NCI-H2196 treated with DMSO at 0.1 percent for 48 hours (cell line): ENCODE data around the gene GABRR3.

Experiments
- DNase-seq: peaks from one replicate; lab custom pipeline; 2025; ENCODE audit not compliant: unreplicated experiment; lab: John Stamatoyannopoulos, UW

The GABRR3 gene

DNA sequence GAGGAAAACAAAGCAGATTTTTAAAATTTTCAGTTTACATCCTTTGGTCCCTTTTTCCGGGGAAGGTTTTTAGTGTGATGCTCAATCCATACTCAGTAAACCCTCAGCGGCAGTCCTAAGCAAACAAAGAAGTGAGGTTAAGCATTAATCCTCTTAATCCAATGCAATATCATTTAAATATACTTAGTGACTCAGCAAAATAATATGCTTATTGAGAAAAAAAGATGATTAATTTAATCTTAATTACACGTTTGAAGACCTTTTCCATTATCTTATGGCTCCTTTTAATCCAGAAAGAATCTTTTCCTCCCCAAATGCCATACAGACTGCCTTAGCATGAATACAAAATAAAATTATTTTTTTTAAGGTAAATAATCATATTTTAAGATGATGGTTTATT, at the start of gene GABRR3:
TSS of gene GABRR3 (minus strand) at position 108 of the 400 bp plus-strand sequence. CDS start 328 bp downstream, outside the sequence.
- DNase-seq, result no peak

DNA sequence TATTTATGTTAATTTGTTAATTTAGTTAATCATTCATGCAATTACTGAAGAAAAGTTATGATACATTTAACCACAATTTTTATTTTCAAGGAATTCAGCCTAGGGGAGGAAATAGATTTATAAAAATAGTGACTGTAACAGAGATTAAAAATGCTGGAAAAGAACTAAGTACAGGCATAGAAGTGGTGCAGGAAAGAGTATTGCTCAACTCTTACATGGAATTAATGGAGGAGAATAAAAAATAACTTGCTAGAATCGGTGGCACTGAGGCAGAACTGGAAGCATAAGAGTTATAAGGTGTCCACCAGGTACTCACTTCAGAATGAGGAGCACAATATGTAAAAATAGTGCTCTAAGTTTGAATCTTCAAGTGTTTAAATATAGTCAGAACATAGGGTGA, 38.4 kb upstream of the GABRR3 start:
- no peak for DNase-seq

GRCh38 chr3:98070840-98071239, 35.7 kb upstream of the GABRR3 start:
- no peak for DNase-seq

GRCh38 chr3:98068824-98069223, 33.7 kb upstream of the GABRR3 start:
- no peak for DNase-seq

DNA sequence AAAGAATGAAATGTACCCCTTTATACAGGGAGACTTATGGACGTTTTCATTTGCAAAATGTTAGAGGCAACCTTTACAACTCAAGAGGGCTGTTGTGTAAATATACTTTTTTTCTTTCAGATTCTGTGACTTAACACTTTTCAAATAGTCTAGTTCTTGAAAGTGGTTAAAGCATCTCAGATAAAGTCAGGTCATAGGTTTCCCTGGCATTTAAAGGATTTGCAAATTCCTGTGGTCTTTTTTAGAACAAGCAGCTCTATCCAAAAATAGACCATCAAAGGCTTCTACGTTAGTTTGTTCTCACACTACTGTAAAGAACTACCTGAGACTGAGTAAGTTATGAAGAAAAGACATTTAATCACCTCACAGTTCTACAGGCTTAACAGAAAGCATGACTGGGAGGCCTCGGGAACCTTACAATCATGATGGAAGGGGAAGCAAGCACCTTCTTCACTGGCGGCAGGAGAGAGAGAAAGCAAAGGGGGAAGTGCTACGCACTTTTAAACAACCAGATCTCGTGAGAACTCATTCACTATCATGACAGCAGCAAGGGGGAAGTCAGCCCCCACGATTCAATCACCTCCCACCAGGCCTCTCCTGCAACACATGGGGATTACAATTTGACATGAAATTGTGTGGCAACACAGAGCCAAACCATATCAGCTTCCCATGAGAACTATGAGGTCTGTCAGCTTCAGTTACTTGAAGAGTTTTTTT, 23.3 kb upstream of the GABRR3 start:
- DNase-seq, result no peak

DNA sequence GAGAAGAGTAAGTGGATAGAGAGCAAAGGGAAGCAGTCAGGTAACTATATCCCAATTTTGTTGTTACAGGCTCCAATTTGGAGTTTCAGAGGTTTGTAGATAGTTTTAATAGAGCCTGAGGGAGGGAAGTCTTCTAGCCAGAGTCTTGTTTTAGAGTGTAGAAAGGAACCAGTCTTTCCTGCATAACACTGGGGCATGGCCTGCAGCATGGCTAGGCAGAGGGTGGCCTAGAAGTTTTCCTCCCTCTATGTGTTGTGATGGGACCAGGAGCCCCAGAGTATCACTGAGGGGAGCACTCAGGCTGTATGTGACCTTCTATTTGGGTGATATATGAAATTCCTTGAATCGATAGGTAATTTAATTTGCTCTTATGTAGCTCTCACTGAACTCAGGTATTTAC, 22.5 kb upstream of the GABRR3 start:
- DNase-seq, result no peak

DNA sequence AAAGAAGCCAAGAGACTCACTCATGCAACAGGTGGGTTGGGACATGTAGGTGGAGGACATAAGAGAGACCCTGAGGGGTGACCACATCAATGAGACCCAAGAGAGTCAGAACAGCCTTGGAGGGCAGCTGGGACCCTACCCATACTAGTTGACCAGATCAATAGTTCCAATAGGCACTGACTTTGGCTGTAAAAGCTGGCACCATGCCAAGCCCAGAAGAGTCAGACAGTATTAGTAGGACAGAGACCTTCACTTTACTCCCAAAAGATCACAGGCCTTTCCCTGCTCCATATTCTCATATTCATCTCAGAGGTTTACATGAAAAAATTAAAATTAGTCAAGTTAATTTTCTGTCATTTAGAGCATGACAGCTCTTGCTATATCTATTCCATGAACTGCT, 20.9 kb upstream of the GABRR3 start:
- DNase-seq, result no peak

GRCh38 chr3:98049271-98049670, 14.2 kb upstream of the GABRR3 start:
- no peak for DNase-seq

DNA sequence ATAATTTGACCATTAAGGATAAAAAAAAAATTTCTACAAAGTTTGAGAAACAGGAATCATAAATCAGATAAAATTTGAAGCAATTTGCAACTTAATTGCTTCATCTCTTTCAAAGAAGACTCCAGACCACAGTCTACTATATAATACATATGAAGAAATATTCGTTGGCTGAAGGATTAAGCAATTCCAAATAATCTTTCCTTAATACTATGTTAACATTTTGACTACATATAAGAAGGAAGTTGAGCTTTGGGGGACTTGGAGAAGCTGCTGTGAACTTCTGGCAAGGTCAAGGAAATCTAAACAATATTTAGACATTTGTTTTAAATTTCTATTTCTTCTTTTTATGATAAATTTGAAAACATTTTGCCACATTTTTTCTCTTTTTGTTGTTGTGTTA, 13.5 kb upstream of the GABRR3 start:
- no peak for DNase-seq

- no peak for DNase-seq
Observed at GRCh38 chr3:98041350-98041749, 6.2 kb upstream of the GABRR3 start.

DNA sequence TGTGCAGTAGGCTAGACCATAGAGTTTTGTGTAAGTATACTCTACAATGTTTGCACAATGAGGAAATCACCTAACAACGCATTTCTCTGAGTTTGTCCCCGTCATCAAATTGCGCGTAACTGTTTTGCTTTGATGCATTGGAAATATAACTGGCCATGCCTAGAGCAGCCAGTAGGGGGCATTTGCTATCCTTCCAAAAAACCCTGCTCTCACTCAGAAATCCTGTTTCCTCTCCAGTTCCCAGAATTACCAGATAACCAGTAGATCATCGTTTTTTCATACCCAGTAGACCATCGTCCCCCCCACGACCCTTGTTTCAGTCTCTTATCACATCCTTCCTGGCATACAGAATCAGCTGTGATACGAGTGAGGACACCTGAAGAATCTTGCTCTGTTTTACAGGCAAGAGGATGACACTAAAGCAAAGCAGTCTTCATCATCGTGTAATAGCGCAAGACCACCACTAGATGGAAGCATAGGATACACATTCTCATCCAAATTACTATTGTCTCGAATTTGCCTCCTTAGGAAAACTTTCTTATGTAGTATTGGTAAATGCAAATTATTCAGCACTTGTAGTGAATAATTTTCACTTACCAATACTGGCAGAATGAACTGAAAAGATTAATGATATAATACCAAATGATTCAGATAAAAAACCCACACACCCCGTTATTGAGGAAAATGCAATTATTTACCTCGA, 4.4 kb upstream of the GABRR3 start:
- DNase-seq, result peak; percentile 85

- no peak for DNase-seq
Observed at GRCh38 chr3:98038876-98039275, 3.8 kb upstream of the GABRR3 start.

DNA sequence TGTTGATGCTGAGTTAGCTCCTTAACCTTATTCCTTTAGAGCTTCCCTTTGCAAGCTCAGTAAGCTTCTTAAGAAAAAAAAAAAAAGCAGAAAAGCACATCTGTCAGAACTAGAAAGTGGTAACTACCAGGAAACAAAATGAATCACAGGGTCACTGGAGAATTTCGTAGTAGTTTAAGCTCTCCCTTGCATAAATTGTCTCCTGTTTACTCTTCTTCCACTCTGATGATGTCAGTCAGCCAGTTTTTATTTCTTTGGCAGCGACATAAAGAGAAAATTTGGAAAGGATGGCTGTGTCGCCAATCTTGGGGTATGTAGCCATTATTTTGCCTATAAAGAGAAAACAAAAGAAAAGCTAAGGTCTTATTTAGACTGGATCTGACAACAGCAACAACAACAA, 3.2 kb upstream of the GABRR3 start:
- DNase-seq, result no peak

DNA sequence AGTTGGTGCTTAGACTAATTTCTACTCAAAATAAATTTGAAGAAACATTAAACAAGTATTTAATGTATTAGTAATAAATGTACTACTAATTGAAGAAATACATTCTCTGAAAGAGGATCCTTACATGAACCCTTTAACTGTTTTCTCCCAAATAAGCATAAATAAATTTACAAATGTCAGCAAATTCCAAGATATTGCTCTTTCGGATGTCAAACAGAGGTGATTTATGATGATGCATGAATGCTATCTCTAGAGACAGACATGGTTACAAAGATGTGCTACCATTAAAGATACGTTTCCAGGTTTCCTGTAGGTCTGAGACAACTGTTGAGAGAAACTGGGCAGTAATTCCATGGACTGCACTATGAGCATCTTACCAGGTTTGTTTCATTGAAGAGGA, 629 bp downstream of the GABRR3 start:
- DNase-seq, result no peak

DNA sequence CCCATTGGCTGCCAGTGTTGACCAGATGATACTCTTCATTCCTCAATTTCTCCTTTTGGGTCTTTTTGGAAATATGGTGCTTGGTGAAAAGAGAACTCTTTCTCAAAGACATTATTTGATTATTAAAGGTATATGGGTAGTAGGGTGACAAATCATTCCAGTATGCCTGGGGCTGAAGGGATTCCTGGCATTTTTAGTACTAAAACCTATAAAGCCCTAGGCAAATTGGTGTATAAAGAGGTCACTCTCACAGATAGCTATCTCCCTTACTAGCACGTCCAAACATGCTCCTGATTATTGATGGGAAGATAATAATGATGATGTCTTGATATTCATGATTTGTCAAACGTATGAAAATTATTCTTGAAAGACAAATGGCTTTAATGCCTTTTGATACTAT, 1.1 kb downstream of the GABRR3 start:
- DNase-seq, result no peak

DNA sequence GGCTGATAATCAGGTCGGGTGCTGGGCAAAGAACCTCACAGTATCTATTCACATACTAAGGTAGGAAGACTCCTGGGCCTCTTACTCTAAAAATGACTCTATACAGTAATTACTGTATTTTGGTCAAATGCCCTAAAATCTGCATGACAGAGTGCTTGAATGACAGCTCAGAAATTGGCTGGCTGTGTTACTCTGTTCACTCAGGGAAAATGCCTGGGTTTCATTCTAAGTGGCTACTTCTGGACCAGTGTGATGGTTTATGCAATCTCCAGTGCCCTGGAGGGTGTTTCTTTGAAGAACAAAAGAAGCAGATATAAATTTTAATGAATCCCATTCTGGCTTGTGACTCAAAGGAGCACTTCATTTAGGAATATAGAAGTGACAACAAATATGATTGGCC, 2.2 kb downstream of the GABRR3 start:
- no peak for DNase-seq

DNA sequence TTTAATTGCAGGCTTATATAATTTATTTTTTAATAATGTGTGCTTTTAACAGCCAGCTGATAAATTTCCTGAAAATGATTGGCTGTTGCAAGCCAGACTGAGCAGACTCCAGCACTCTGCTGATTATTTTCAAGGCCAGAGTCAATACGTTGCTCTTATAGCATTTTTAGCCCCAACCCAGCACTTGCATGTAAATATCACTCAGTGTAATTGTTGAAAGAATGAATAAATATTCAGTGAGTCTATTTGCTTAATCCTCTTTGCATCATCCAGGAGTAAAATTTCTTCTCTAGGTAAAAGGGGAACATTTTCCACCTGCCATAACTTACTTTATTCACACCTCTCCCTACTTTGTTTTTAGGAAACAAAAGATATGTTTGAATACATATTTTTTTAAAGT, 2.9 kb downstream of the GABRR3 start:
- no peak for DNase-seq

- no peak for DNase-seq
Observed at GRCh38 chr3:98029083-98029482, 6.0 kb downstream of the GABRR3 start.

GRCh38 chr3:98027085-98027446, 8.0 kb downstream of the GABRR3 start:
- no peak for DNase-seq

DNA sequence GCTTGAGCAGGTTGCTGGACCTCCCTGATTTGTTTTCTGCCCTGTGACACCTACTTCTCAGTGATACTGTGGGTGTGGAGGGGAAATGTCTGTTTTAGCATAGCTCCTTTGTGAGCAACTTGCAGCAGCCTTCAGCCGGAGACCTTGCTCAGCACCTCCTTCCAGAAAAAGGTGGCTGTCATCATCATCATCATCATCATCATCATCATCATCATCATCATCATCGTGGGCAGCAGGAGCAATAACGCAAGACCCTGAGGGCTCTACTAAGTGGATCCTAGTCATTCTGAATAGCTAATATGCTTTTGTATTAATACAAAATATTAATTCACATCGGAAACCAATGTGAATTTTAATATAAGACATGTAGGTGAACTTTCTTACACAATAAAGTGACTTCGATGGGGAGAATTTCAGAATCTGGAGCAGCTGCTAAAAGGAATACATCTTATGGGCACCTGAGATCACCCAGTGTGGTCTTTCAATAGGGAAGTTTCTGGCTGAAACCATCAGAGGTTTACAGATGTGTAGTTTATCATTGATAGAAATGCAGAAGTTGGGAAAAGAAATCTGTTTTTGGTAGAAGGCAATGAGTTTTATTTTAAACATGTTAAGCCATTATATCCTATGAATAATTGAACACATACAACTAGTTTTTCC, 8.6 kb downstream of the GABRR3 start:
- DNase-seq, result no peak

DNA sequence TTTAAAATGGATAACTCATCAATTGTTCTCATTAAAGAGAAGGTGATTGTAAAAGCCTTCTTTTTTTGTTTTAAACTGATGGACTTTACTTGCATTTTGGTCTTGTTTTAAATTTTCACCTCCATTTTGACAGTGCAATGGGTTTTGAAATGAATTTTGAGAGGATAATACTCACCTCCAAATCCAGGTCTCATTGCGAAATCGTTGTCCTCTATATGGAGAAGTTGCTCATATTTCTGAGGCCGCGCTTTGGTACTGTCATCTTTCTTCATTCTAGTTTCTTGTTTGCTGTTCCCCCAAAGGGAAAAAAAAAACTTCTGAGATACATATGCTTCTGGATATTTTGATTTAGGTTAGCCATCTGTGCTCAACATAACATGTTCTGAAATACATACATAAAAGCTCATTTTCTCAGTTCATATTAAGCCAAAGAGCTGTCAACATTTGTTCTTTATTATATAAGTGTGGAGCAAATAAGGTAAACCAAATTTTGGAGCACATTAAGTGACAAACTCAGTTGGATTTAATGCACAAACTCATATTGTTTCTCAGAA, 9.6 kb downstream of the GABRR3 start:
- no peak for DNase-seq
